ENCODE measurements around the gene TMEM107. TPM values are rescaled to one million over a fixed set of nuclear protein-coding genes. Genes with fewer than 3 reads are reported as not detected.

TMEM107 gene
- total RNA-seq, 1 donor = 23.7 TPM

DNA sequence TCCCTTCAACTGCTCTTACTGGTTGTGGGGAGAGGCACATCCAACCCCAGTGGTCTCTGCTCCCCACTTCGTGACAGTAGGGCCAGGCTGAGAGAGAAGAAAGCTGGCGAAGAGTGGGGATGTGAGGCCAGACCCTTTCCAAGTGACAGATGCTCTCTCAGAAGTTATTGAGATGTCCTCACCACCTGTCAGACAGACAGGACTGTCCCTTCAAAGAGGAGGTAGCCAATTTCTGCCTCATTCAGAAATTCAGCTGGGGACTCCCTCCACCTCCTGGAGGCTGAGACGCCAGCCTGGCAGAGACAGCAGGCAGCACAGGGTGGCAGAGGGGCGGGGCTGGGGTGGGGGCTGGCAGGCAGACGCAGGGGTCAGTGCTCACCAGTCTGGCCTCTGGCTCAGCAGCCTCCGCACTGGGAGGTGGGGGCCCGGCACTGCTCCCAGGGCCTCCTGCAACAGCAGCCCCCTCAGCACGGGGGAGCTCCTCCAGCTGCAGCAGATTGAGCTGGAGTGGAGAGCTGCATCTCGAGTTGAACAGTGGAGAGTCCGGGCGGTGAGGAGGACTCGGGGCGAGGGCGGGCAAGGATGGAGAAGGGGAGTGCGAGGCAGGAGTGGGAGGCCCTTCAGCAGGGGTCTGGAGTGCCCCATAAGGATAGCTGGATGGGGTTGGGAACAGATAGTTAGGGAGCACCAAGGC, 33.1 kb downstream of the TMEM107 start:
- TF ChIP-seq, protein P1, sequence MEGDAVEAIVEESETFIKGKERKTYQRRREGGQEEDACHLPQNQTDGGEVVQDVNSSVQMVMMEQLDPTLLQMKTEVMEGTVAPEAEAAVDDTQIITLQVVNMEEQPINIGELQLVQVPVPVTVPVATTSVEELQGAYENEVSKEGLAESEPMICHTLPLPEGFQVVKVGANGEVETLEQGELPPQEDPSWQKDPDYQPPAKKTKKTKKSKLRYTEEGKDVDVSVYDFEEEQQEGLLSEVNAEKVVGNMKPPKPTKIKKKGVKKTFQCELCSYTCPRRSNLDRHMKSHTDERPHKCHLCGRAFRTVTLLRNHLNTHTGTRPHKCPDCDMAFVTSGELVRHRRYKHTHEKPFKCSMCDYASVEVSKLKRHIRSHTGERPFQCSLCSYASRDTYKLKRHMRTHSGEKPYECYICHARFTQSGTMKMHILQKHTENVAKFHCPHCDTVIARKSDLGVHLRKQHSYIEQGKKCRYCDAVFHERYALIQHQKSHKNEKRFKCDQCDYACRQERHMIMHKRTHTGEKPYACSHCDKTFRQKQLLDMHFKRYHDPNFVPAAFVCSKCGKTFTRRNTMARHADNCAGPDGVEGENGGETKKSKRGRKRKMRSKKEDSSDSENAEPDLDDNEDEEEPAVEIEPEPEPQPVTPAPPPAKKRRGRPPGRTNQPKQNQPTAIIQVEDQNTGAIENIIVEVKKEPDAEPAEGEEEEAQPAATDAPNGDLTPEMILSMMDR (IDR thresholded peaks at IDR 0.05; ENCODE audit: insufficient read depth, low read depth, low read length) = no peak
- DNase-seq (ENCODE audit: low read depth) = no peak
- no peak overlapping the region for H3K4me3 ChIP-seq (ENCODE audit: low read depth, low read length)

DNA sequence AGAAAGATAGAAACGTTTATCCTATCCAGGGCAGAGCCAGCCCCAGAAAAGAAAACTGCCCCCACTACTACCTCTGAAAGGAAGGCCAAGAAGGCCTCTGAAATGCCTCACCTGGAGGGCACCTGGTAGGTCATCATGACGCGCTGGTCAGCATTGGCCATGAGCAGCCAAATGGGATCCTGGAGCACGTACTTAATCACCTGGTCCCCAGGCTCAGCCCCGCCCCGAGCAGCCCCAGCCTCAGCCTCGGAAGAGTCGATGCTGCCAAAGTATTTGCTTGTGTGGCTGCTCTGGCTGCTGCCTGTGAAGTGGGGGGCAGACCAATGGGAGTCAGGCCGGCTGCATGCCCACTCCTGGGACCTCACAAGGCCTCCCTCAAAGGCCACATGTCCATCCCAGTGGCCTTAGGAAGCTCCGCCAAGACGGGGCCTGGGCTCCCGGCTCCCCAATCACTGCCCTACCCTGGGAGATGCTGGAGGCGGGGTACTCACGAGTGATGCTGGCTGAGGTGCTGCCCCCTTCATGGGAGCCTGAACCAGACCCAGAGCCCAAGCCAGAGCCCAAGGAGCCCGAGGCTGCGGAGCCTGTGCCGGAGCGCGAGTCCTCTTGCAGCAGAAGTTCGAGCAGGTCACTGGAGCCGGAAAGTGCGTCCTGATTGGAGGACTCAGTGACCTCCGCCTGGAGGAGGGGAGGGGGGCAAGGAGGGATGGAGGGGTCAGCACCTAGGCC, 33.9 kb downstream of the TMEM107 start:
- TF ChIP-seq, protein P1 (IDR thresholded peaks at IDR 0.05; ENCODE audit: insufficient read depth, low read depth, low read length) = no peak
- H3K4me3 ChIP-seq (ENCODE audit: low read depth, low read length) = no peak overlapping the region
- DNase-seq (ENCODE audit: low read depth) = no peak

DNA sequence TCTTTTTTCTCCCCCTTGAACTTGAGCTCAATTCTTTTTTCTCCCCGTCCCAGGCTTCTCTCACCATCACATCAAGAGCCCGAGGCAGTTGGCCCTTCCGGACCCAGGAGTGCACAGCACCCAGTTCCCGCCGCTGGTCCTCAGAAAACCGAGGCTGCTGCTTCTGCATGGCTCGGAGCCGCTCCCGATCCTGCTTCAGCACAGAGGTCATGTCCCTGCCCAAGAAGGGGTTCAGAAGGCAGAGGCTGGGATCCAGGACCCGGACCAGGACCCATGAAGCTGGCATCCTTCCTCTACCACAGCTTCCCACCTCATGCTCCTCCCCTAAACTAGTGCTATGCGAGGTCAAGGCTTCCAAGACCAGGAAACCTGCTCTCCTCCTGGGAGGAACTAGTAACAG, 34.4 kb downstream of the TMEM107 start:
- TF ChIP-seq, protein P1 (IDR thresholded peaks at IDR 0.05; ENCODE audit: insufficient read depth, low read depth, low read length) = no peak
- DNase-seq (ENCODE audit: low read depth) = no peak
- H3K4me3 ChIP-seq (ENCODE audit: low read depth, low read length) = no peak overlapping the region

- TF ChIP-seq, protein P1 (IDR thresholded peaks at IDR 0.05; ENCODE audit: insufficient read depth, low read depth, low read length) = no peak
- DNase-seq (ENCODE audit: low read depth) = no peak
These were observed 35.1 kb downstream of the TMEM107 start for GRCh38 chr17:8141045-8141444.

GRCh38 chr17:8140065-8141029, 35.8 kb downstream of the TMEM107 start:
- no peak for DNase-seq (ENCODE audit: low read depth)
- TF ChIP-seq, protein P1 (IDR thresholded peaks at IDR 0.05; ENCODE audit: insufficient read depth, low read depth, low read length) = no peak
- H3K4me3 ChIP-seq (ENCODE audit: low read depth, low read length) = no peak overlapping the region

More at GRCh38 chr17:8141045-8141444, 35.1 kb downstream of the TMEM107 start:
- no peak overlapping the region for H3K4me3 ChIP-seq (ENCODE audit: low read depth, low read length)

DNA sequence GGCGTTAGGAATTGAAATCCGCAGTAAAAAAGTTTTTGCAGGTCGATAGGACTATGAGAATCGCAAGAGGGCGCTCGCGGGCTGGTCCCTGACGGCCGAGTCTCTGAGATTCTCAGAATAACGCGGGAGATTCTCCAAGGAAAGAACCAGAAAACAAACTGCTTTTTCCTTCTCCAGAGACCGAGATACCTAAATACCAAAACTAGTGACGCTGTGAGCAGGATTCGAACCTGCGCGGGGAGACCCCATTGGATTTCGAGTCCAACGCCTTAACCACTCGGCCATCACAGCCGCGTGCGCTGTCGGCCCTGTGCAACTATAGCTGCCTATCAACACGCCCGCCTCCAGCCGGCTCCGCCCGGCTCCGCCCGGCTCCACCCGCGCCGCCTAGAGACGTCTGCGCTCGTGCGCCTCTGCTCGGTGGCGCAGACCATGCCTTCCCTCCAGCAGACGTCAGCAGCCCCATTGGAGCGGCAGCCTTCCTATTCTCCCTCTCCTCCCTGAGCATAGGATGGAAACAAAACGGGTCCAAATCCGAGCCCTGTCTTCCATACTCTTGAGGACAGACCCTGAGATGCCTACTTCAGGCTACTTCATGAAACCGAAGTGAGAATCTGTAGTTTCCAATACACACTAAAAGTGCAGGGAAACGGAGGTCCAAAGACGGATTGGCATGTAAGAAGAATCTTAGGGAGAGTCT, 37.4 kb downstream of the TMEM107 start:
- TF ChIP-seq, protein P1 (IDR thresholded peaks at IDR 0.05; ENCODE audit: insufficient read depth, low read depth, low read length) = peak; percentile 89

More for the DNA sequence above, 37.4 kb downstream of the TMEM107 start:
- DNase-seq (ENCODE audit: low read depth) = peak; percentile 98
- H3K4me3 ChIP-seq (ENCODE audit: low read depth, low read length) = peak overlapping the region; percentile 50
